ENCODE results near the gene CCDC33.

The CCDC33 gene

GRCh38 chr15:74369084-74369745 is 133.1 kb downstream of the CCDC33 start:
- no peak for DNase-seq

GRCh38 chr15:74369756-74370155 is 133.6 kb downstream of the CCDC33 start:
- no peak for DNase-seq

DNA sequence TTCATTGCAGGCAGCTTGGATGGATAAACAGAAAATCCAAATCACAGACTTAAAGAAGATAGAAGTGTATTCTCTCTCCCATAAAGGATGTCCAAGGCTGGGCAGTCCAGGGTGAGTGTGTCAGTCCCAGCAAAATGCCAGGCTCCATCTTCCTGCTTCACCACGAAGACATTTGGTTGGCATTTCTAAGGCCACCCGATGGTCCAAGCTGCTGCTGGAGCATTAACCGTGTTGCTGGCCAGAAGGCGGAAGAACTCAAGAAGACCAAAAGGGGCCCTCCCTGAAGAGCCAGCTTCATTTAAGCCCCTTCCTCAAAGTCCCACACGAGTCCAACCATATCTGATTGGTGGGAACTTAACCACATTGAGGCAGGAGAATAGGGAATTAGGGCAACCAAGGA is 134.3 kb downstream of the CCDC33 start:
- DNase-seq: no peak

DNA sequence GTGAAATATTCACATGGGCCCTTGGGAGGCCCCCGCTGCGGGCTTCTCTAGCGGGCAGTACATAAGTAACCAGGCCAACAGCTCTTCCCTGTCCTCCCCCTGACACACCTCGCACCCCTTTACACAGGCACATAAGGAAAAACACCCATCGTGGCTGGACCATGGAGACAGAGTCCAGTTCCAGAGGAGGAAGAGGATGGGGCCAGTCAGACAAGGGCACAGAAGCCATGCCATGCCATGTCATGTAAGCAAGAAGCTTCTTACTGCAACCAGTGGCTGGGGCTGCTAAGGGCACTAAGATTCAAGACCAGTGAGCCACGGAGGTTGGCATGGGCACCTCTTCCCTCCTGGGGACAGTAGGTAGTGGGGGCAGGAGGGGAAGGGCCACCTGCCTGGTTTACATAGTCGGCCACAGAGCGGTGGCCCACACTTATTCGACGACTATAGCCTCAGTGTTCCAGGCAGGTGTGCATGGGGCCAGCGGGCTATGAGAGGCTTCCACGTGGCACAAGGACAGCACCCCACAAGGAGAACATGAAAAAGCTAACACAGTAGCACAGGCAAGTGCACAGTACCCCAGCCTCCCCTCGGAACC is 137.0 kb downstream of the CCDC33 start:
- DNase-seq: no peak

- peak; percentile 93 for DNase-seq
These were observed 137.9 kb downstream of the CCDC33 start for GRCh38 chr15:74373731-74374647.

GRCh38 chr15:74374648-74375302 is 138.6 kb downstream of the CCDC33 start:
- no peak for DNase-seq

- DNase-seq: peak; percentile 64
These were observed 139.2 kb downstream of the CCDC33 start for GRCh38 chr15:74375303-74375693.

- no peak for DNase-seq
These were observed 140.1 kb downstream of the CCDC33 start for GRCh38 chr15:74376226-74376625.

DNA sequence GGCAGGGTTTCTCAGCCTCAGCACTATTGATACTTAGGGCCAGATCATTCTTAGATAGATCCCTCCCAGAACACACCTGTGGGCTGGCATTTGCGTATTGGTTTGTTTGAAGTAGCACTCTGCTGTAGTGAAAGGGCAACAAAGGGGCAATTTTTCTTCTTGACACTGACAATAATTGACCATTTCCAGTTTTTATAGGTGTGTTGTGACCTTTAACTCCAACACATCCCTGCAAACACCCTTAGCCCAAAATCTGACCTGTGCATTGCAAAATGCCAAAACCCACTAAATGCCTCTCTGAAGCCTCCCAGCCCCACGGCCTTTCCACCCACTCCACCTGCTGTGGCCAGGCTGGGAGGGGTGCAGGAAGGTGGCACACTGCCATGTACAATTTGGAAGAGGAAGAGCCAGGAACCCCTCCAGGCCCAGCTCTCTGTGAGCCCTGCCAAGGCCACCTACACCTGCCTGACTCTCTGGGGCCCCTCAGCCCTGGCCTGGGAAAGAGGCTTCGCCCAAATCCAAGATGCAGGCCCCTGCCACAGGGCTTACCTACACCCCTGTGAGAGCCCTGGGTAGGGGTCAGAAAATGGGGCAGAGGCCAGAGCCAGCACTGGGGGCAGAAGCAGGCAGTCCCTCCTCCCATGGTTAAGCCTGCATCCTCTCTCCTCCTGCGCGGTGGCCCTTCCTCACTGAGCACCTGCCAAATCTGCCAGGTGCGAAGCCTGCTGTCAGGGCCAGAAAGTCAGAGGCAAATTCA is 140.9 kb downstream of the CCDC33 start:
- no peak for DNase-seq

DNA sequence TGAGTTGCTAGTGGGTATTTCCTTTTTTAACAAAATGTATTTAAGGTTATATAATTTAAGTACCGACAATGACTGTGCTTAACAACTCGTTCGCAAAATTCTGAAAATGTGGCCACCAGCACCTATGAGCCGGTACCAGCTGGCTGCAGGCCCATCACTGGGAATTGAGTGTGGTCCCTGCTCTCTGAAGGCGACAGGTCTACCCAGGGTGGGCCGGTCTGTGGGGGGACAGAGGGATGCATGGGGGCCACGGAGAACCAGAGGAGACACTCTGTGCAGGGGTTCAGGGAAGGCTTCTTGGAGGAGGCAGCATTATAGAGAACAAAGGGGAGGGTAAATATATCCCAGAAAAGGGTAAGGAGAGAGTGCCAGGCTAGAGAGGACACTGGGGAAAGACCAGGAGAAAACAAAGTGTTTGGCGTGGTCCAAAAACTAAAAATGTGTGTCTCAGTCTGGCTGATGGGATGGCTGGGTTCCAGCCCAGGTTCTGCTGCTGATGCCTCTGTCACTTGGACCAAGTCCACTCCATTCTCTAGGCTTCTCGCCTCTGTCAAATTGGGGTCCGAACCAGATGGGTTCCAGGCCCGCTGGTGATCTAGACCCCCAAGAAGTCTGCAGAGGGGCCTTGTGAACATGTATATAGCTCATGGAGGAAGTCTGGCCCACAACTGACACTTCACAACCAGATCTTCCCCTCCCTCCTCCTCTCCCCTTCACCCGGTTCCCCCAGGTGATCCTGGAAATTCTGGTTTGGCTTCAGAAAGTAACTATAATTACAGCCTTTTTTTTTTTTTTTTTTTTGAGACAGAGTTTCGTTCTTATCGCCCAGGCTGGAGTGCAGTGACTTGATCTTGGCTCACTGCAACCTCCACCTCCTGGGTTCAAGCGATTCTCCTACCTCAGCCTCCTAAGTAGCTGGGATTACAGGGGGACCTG is 142.0 kb downstream of the CCDC33 start:
- no peak for DNase-seq

GRCh38 chr15:74378848-74379247 is 142.7 kb downstream of the CCDC33 start:
- no peak for DNase-seq

- no peak for DNase-seq
These were observed 144.4 kb downstream of the CCDC33 start for GRCh38 chr15:74380361-74381189.

GRCh38 chr15:74381190-74381453 is 145.0 kb downstream of the CCDC33 start:
- no peak for DNase-seq

- DNase-seq: no peak
These were observed 145.4 kb downstream of the CCDC33 start for GRCh38 chr15:74381481-74381880.

- peak; percentile 7 for DNase-seq
These were observed 146.1 kb downstream of the CCDC33 start for GRCh38 chr15:74382004-74382816.

- no peak for DNase-seq
These were observed 147.2 kb downstream of the CCDC33 start for GRCh38 chr15:74383286-74383685.

GRCh38 chr15:74383695-74384565 is 147.8 kb downstream of the CCDC33 start:
- no peak for DNase-seq

GRCh38 chr15:74384566-74384880 is 148.4 kb downstream of the CCDC33 start:
- DNase-seq: no peak
